ENCODE results near the gene NOXA1.
"Not testable (repeated sequence)": the region's sequence is repeated elsewhere in the genome, so short reads cannot be mapped to it uniquely, and the experiment has no call there.

NOXA1 gene, protein sequence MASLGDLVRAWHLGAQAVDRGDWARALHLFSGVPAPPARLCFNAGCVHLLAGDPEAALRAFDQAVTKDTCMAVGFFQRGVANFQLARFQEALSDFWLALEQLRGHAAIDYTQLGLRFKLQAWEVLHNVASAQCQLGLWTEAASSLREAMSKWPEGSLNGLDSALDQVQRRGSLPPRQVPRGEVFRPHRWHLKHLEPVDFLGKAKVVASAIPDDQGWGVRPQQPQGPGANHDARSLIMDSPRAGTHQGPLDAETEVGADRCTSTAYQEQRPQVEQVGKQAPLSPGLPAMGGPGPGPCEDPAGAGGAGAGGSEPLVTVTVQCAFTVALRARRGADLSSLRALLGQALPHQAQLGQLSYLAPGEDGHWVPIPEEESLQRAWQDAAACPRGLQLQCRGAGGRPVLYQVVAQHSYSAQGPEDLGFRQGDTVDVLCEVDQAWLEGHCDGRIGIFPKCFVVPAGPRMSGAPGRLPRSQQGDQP

GRCh38 chr9:137422604-137423513 lies at the start of gene NOXA1, which contains the start of gene EXD3:
TSS of gene NOXA1 (plus strand) at chr9:137423393. CDS start at chr9:137423530, 137 bp downstream.
TSS of gene EXD3 (minus strand) at chr9:137423162. CDS start at chr9:137395357, 27,805 bp downstream.
- no peak for DNase-seq

DNA sequence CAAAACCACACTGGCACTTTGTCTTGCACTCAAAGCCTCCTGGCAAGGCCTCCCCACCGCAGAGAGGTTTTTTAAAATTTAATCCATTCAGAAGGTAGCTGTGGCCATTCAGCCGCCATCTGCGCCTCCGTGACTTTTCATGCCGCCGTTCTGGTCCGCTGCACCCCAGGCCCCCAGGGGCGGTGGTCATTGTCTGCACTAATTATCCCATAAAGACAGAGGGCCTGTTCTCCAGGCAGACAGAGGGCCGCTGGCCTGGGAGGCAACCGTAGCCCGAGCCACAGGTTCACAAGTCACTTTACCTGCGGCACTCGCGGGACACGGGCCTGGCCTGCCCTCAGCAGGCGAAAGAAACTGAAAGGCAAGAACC lies 49.6 kb upstream of the NOXA1 start:
- DNase-seq, result no peak

GRCh38 chr9:137374131-137374845 lies 48.9 kb upstream of the NOXA1 start:
- DNase-seq, result no peak

GRCh38 chr9:137375321-137376058 lies 47.7 kb upstream of the NOXA1 start:
- no peak for DNase-seq

- DNase-seq, result no peak
Measured at GRCh38 chr9:137376386-137376785, 46.8 kb upstream of the NOXA1 start.

- DNase-seq, result not testable (repeated sequence)
Measured at GRCh38 chr9:137378688-137379410, 44.3 kb upstream of the NOXA1 start.

DNA sequence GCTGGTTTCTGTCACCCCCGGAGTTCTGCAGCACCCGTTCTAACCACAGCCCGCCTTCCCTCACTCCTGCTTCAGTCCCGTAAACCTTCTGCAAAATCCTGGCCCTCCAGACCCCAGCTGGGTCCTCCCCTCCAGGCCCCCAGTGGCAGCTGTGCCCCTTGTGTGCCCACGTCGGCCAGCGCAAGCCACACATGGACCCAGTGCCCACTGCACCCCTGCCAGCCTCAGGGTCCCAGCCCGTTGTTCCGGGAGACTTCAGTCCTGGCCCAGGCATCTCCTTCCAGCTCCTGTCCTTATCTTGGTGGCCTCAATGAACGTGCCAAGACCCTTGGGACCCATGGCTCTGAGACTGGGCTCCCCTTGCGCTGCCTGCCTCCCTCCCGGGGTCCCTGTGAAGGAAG lies 43.4 kb upstream of the NOXA1 start:
- DNase-seq, result no peak

DNA sequence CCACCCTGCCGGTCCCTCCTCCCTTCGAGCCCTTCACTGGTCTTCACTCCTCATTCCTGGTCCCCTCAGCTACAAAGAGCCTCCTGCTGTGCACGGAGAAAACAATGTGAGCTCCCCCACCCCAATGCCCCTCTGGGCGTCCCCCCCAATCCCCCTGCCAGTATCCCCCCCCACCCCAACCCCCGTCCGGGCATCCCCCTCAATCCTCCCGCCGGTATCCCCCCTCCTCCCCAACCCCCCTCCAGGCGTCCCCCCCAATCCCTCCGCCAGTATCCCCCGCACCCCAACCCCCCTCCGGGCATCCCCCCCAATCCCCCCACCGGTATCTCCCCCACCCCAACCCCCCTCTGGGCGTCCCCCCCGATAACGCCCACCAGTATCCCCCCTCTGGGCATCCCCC lies 43.0 kb upstream of the NOXA1 start:
- no peak for DNase-seq

- no peak for DNase-seq
Measured at GRCh38 chr9:137380606-137381005, 42.6 kb upstream of the NOXA1 start.

GRCh38 chr9:137381501-137382443 lies 41.4 kb upstream of the NOXA1 start:
- DNase-seq, result no peak

- no peak for DNase-seq
Measured at GRCh38 chr9:137382444-137383080, 40.6 kb upstream of the NOXA1 start.

- no peak for DNase-seq
Measured at GRCh38 chr9:137383081-137383783, 40.0 kb upstream of the NOXA1 start.

- DNase-seq, result no peak
Measured at GRCh38 chr9:137383784-137384756, 39.1 kb upstream of the NOXA1 start.

- no peak for DNase-seq
Measured at GRCh38 chr9:137385061-137385655, 38.0 kb upstream of the NOXA1 start.

DNA sequence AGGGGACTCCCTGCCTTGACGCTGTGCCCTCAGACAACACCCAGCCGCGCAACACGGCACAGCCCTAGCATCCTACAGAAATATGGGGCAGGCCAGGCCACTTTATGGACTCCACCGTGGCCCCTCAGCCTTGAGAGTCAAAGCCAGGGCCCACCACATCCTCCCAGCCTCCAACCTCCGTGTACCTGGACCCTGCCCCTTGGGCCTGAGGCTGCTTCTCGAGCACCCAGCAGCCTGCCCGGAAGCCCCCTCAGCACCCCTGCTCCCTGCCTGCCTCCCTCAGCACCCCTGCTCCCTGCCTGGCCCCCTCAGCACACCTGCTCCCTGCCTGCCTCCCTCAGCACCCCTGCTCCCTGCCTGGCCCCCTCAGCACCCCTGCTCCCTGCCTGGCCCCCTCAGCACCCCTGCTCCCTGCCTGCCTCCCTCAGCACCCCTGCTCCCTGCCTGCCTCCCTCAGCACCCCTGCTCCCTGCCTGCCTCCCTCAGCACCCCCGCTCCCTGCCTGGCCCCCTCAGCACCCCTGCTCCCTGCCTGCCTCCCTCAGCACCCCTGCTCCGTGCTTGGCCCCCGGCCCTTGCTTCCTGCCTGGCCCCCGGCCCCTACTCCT lies 36.6 kb upstream of the NOXA1 start:
- not testable (repeated sequence) for DNase-seq

- DNase-seq, result no peak
Measured at GRCh38 chr9:137387114-137387890, 35.9 kb upstream of the NOXA1 start.
